HG02588 (cell line): ENCODE measurements around the gene RYR3.

ENCODE experiments used
- ATAC-seq: cut with Tn5 transposase; IDR thresholded peaks from one replicate; pipeline ENCODE4 v1.9.1; 2021; ENCODE audit warnings: mild to moderate bottlenecking, moderate library complexity; ENCODE audit not compliant: unreplicated experiment

Gene RYR3

GRCh38 chr15:33448151-33448550 is 137.4 kb downstream of the RYR3 start:
- no peak for ATAC-seq

- no peak for ATAC-seq
Measured at GRCh38 chr15:33448961-33449606, 138.3 kb downstream of the RYR3 start.

- no peak for ATAC-seq
Measured at GRCh38 chr15:33449810-33450209, 139.0 kb downstream of the RYR3 start.

- no peak for ATAC-seq
Measured at GRCh38 chr15:33451385-33451784, 140.6 kb downstream of the RYR3 start.

GRCh38 chr15:33453761-33454160 is 143.0 kb downstream of the RYR3 start:
- no peak for ATAC-seq

- ATAC-seq = no peak
Measured at GRCh38 chr15:33454346-33454745, 143.6 kb downstream of the RYR3 start.

GRCh38 chr15:33454996-33455395 is 144.2 kb downstream of the RYR3 start:
- ATAC-seq = no peak

- ATAC-seq = no peak
Measured at GRCh38 chr15:33458421-33458820, 147.7 kb downstream of the RYR3 start.

- ATAC-seq = no peak
Measured at GRCh38 chr15:33460166-33460805, 149.5 kb downstream of the RYR3 start.

- no peak for ATAC-seq
Measured at GRCh38 chr15:33461671-33462070, 150.9 kb downstream of the RYR3 start.

GRCh38 chr15:33467146-33467815 is 156.5 kb downstream of the RYR3 start:
- no peak for ATAC-seq

- ATAC-seq = no peak
Measured at GRCh38 chr15:33467816-33468163, 157.0 kb downstream of the RYR3 start.

- ATAC-seq = no peak
Measured at GRCh38 chr15:33468740-33469139, 158.0 kb downstream of the RYR3 start.

GRCh38 chr15:33473005-33473404 is 162.2 kb downstream of the RYR3 start:
- ATAC-seq = no peak

- no peak for ATAC-seq
Measured at GRCh38 chr15:33473714-33474113, 162.9 kb downstream of the RYR3 start.

- ATAC-seq = no peak
Measured at GRCh38 chr15:33476076-33476475, 165.3 kb downstream of the RYR3 start.

GRCh38 chr15:33476908-33477307 is 166.1 kb downstream of the RYR3 start:
- no peak for ATAC-seq

- no peak for ATAC-seq
Measured at GRCh38 chr15:33489335-33489734, 178.6 kb downstream of the RYR3 start.

- no peak for ATAC-seq
Measured at GRCh38 chr15:33490703-33491102, 179.9 kb downstream of the RYR3 start.

- no peak for ATAC-seq
Measured at GRCh38 chr15:33492434-33493052, 181.8 kb downstream of the RYR3 start.

- ATAC-seq = no peak
Measured at GRCh38 chr15:33494306-33494705, 183.5 kb downstream of the RYR3 start.
